Astrocyte of the cerebellum (primary cell): ENCODE data around the gene IGFBP7.

Experiments used
- DNase-seq: peaks from one replicate; pipeline ENCODE4 v3.0.0-alpha.2; 2011; ENCODE audit warnings: low read depth
- H3K4me3 ChIP-seq: 2 replicates; pipeline ENCODE4 v1.5.1; 2011; ENCODE audit warnings: mild to moderate bottlenecking, low read depth, low read length, moderate library complexity
- CTCF ChIP-seq: IDR thresholded peaks from 2 replicates; pipeline ENCODE4 v1.5.1; 2012; ENCODE audit warnings: low read length, low read depth, moderate library complexity, mild to moderate bottlenecking; ENCODE audit errors: missing control alignments
- in situ Hi-C: cut with HindIII; loops from 2 replicates; pipeline ENCODE4 v1.10.0; 2017; ENCODE audit warnings: low sequenced_read_pairs

Gene IGFBP7

GRCh38 chr4:57154926-57155325 is 44.7 kb upstream of the IGFBP7 start:
- no peak overlapping the region for H3K4me3 ChIP-seq
- DNase-seq = no peak
- no peak for TF ChIP-seq CTCF
- in situ Hi-C loops = no loop called here

GRCh38 chr4:57154191-57154590 is 44.0 kb upstream of the IGFBP7 start:
- in situ Hi-C loops = no loop called here
- TF ChIP-seq CTCF = no peak
- no peak for DNase-seq
- no peak overlapping the region for H3K4me3 ChIP-seq

- DNase-seq = no peak
- no peak for TF ChIP-seq CTCF
- H3K4me3 ChIP-seq = no peak overlapping the region
- in situ Hi-C loops = no loop called here
Observed at GRCh38 chr4:57153207-57153606, 43.0 kb upstream of the IGFBP7 start.

- TF ChIP-seq CTCF = no peak
- no peak overlapping the region for H3K4me3 ChIP-seq
- in situ Hi-C loops = no loop called here
- no peak for DNase-seq
Observed at GRCh38 chr4:57151481-57151880, 41.3 kb upstream of the IGFBP7 start.

GRCh38 chr4:57149833-57150232 is 39.6 kb upstream of the IGFBP7 start:
- in situ Hi-C loops = no loop called here
- no peak overlapping the region for H3K4me3 ChIP-seq
- TF ChIP-seq CTCF = no peak
- DNase-seq = no peak

GRCh38 chr4:57148831-57149505 is 38.8 kb upstream of the IGFBP7 start:
- no peak overlapping the region for H3K4me3 ChIP-seq
- in situ Hi-C loops = no loop called here
- DNase-seq = peak; percentile 77
- TF ChIP-seq CTCF = no peak
